ENCODE measurements around the gene TIAL1.
"Not testable (repeated sequence)": the region's sequence is repeated elsewhere in the genome, so short reads cannot be mapped to it uniquely, and the experiment has no call there.

TIAL1 gene, protein sequence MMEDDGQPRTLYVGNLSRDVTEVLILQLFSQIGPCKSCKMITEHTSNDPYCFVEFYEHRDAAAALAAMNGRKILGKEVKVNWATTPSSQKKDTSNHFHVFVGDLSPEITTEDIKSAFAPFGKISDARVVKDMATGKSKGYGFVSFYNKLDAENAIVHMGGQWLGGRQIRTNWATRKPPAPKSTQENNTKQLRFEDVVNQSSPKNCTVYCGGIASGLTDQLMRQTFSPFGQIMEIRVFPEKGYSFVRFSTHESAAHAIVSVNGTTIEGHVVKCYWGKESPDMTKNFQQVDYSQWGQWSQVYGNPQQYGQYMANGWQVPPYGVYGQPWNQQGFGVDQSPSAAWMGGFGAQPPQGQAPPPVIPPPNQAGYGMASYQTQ

DNA sequence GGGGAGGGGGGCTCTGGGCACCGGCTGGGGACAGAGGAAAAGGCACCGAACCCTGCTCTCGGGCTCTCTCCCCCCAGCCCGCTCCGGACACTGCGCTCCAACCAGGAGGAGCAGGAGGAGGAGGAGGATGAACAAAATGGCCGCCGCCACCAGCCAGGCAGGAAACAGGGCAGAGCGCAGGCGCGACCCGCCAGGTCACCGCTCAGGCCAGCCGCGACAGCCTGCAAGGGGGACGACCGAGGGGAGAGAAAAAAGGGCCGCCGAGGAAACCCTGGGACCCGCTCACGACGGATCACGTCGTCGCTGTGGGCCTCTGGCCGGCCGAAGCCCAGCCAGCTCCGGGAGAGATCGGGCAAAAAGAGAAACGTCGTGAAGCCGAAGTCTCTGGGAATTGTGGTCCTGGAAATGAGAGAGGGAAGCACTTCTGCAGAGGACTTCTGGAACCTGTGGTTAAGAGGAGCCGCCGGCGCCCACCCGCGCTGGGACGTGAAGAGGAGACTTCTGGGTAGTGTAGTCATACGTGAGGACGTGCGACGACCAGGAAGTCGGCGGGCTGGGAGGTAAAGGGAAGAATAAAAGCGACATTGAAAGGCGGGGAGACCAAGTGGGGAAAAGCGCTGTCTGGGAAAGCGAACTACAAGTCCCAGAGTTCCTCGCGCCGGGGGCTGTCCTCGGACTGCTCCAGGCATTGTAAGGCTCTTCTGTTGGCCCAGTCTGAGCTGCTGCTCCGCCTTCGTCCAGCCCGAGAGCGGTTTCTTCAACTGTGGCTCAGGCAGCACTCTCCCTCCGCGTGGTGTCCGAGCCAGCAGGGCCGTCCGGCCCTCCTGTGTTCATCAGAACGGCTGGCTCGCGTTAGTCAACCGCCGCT, at the start of gene TIAL1:
TIAL1 (minus strand) TSS at position 428 of the 868 bp plus-strand sequence. CDS start 499 bp downstream, outside the sequence.
- DNase-seq = peak; percentile 100

DNA sequence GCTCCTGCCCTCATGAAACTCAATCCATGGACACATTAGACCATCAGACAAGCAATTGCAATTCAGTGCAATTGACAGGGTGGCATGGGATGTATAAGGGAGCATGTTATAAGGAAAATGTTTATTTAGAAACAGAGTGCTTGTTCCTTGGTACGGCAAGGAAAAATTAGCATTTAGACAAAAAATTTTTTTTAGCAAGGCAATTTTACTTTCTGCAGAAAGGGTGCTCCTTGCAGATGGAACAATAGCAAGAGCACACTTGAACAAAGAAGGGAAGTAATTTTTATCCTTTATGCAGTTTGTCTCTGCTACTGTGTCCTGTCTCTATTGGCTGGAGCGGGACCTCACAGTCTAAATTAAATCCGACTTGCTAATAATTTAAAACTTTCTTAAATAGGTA, 48.2 kb upstream of the TIAL1 start:
- DNase-seq = peak; percentile 38

DNA sequence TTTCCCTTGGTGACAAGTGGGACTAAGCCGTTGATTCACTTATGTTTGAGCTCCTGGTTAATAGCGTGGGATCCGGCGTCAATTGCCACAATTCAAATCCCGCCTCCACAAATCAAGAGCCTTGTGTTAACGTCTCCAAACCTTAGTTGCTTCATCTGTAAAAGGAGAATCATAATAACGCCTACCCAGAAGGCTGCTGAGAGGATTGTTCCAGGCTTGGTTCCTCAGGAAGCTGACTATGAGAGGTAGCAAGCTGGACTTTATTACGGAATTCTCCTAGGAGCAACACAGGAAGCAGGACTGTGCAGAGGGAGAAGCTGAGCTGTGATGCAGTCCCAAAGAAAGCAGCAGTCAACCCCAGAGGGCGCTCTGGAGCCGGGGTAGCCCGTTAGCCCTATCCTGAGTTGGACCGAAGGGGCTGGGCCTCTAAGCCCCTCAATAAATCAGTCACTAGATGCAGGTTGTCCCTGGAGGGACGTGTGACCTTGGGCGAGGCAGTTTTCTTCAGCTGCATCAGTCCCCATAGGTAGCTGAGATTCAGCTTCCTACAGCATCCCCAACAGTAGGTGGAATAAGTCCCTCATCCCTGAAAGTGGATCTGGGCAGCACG, 47.5 kb upstream of the TIAL1 start:
- DNase-seq = no peak

DNA sequence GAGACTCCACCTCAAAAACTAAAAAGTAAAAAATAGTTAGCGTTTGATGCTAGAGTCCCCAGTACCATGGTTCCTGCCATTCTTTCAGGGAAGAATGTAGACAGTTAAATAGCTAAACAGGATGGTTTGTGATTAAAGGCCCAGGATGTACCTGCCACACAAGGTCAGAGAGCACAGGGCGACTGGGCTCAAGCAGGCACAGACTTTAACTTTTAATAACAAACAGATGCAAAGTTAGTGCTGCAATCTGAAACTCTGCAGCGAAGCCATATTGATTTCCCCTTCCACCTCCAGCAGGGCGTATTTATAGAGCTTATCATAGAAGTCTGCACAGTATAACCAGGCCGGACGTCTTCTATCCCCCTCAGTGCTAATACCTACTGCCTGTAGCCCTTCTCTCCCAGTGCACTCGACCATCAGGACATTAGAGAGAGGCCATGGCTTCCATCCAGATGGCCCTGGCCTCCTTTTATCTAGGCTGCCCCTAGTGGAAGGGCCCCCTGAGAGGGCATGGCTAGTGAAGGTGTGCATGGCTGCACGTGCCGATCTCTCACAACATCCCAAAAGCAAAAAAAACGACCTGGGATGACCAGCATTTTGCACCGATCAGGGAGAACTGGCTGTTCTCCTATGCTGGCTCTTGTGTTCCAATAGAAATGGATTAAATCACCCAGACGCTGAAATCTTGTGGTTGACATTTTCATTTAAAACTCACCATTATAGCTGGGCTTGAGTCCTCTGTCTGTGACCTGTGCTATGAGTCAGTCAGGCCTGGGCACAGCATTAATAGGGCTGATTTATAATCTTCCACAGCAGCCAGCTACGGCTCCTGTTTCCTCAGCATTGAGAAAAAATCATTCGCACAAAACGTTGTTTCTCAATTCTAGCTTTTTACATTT, 46.8 kb upstream of the TIAL1 start:
- DNase-seq = no peak

DNA sequence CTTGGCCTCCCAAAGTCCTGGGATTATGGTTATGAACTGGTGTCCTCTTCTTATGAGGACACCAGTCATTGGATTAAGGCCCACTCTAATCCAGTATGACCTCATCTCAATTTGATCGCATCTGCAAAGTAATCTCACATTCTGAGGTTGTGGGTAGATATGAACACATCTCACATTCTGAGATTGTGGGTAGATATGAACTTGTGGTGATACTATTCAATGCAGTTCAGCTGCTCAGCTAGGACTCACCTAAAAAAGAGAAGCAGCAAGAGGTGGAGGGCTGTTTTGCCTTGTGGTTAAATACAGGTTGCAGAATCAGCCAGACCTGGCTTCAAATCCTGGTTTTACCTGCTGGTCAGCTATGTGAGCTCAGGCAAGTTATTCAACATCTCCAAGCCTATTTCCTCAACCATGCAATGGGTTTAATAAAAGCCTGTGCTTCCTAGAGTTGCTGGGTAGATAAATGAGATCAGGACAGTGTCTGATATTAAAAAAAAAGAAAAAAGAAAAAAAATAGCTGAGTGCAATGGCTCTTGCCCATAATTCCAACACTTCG, 45.9 kb upstream of the TIAL1 start:
- no peak for DNase-seq

DNA sequence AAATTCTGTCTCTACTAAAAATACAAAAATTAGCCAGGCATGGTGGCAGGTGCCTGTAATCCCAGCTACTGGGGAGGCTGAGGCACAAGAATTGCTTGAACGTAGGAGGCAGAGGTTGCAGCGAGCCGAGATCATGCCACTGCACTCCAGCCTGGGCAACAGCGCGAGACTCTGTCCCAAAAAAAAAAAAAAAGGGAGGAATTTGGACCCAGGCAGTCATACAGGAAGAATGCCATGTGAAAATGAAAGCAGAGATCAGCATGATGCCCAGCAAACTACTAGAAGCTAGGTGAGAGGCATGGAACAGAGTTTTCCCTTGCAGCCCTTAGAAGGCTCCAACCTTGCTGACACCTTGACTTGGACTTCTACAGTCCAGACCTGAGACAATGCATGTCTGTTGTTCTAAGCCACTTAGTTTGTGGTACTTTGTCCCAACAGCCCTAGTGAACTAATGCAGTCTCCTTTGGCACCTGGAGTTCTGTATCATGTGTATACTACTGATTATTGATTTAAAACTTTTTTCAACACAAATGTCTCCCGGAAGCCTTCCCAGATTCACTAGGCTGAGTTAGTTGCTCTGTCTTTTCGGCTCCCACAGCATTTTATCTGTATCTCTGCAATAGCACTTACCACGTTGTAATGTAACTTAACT, 44.2 kb upstream of the TIAL1 start:
- no peak for DNase-seq

DNA sequence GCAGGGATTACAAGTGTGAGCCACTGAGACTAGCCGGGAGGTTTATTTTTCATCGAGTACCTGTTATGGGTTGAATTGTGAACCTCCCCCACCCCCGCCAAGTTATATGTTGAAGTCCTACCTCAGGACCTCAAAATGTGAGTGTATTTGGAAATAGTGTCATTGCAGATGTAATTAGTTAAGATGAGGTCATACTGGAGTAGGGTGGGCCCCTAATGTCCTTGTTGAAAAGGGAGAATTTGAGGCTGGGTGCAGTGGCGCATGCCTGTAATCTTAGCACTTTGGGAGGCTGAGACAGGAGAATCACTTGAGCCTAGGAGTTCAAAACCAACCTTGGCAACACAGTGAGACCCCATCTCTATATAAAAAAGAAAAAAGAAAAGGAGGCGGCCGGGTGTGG, 43.6 kb upstream of the TIAL1 start:
- DNase-seq = no peak

DNA sequence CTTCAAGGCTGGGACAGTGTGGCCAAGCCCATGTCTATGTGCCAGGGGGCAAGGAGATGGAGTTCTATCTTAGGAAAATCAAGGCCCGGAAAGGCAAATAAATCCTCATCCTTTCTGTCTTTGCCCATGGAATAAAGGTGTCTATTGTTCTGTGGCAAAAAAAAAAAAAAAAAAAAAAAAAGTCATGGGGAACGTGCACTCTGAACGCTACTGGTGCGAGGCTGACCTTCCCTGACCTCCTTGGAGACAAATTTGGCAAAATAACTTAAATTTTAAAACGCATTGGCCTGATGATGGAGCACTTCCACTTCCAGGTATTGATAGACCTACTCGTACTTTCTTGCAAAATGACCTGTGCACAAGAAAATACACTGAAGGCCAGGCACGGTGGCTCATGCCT, 42.2 kb upstream of the TIAL1 start:
- DNase-seq = no peak

DNA sequence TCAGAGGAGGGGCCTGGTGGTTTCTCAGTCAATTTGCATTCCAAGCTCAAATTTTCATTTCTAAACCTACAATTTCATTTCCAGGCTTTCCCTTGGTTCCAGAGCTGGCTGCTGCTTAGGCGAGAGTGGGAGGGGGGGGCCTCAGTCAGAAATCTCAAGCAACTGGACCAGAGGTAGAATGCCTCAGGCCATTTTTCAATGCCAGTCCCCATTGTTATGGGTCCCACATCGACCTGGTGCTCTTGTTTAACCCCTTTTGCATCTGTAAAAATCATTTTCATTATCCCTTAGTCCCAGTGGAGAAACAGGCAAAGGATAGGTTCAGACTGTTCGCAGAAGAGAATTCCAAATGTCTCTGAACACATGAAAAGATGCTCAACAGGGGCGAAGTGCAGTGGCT, 40.9 kb upstream of the TIAL1 start:
- DNase-seq = no peak

DNA sequence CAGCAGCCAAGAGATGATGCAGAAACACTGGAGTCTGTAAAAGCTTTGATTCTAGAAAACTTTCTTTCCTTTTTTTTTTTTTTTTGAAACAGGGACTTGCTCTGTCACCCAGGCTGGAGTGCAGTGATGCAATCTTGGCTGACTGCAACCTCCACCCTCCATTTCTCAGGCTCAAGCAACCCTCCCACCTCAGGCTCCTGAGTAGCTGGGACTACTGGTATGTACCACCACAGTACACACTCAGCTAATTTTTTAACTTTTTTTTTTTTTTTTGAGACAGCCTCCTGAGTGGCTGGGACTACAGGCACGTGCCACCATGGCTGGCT, 37.4 kb upstream of the TIAL1 start:
- peak; percentile 51 for DNase-seq

DNA sequence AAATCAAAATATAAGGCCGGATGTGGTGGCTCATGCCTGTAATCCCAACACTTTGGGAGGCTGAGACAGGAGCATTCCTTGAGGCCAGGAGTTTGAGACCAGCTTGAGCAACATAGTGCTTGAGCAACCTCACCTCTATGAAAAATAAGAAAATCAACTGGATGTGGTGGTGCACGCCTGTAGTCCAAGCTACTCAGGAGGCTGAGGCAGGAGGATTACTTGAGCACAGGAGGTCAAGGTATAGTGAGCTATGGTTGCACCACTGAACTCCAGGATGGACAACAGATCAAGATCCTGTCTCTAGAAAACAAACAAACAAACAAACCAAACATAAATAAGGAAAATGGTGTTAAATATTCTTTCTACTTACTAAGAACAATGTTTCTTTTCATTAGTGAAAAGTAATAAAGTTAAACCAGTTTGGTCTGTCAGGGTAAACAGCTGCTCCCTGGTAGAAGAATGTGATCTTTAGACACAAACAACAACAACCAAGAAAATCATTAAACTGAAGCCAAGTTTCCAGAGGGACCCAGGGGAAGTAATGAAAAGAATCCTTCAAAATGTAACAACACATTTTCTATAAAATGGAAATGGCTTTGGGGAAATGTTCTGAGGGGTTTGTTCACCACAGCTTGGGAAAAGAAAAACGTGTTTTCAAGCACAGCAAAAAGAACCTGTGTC, 36.9 kb upstream of the TIAL1 start:
- no peak for DNase-seq

DNA sequence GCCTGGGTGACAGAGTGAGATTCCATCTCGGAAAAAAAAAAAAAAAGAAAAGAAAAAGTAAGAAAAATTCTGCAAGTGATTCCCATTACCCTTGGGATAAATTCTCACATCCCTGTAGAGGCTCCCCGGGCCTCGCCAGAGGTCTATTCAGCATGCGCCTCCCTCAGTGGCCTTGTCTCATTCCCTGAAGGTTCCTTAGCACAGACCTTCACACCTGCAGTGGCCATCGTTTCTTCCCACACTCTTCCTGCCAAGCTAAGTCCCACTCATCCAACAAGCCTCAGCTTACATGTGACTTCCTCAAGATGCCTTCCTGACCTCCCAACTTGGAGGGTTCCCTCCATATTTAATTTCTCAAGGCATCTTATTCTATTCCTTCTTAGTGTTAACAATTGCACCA, 33.5 kb upstream of the TIAL1 start:
- DNase-seq = no peak

DNA sequence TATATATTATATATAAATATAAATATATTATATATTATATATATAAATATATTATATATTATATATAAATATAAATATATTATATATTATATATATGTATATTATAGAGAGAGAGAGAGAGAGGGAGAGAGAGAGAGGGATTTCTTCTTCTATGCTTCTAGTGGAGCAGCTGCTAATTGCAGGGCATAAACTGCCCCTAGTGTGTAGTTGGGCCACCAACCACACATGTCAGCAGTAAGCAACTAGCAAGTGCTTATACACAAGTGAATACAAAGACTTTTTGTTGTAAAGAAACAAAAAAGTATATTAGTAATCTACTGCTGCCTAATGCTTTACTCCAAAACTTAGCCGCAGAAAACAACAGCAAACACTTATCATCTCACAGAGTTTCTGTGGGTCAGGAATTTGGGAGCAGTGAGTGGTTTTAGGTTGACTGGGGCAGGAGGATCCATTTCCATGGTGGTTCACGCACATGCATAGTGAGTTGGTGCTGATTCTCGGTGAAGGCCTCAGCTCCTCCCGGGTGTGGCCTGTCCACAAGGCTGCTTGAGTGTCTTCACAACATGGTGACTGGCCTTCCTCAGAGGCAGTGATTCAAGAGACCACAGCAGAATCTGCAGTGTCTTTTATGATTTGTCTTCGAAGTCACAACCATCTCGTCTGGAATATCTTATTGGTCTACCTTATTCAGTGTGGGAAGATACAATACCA, 29.0 kb upstream of the TIAL1 start:
- DNase-seq = peak; percentile 13

DNA sequence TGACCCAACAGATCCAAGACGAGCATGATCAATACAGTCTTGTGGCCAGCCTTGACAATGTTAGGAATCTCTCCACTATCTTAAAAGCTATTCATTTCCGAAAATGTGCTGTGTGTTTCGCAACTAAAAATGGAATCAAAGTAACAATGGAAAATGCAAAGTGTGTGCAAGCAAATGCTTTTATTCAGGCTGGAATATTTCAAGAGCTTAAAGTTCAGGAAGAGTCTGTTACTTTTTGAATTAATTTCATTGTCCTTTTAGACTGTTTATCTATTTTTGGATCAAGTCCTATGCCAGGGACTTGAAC, 24.3 kb upstream of the TIAL1 start:
- DNase-seq = no peak

DNA sequence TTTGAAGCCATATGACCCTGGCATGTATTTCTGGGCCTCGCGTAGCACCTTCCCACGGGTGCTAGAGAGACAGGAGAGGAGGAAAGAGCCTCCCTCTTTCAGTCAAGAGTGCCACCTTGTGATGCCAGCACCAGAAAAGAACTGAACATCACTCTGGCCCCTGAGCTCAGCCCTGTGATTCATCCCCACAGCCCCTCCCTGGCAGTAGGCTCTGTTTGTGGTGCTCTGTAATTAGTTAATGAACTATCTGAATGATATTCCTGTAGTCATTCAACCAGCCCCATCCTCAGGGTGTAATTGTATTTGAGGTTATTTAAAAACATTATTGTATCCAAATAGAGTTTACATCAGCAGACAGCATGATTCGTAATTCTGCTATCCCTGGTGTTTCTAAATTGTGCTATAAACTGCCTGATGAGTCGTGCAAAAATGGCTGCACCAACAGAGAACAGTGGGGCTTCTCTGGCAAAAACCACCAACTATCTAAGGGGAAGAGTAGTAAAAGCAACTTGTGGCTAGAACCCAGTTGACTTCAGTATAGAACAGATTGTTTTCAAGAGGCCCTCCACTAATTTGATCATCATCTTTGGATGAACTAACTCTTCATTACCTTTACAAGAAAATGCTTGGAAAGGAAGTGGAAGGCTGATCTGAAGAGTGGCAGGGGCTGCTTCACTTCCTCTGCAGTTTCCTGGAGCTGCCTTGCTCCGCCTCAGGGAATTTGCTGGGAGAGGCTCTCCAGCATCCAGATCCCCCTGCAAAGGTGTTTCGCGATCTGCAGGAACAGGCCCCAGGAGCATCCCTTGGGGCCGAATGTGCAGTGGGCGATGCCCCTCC, 23.7 kb upstream of the TIAL1 start:
- DNase-seq = no peak

DNA sequence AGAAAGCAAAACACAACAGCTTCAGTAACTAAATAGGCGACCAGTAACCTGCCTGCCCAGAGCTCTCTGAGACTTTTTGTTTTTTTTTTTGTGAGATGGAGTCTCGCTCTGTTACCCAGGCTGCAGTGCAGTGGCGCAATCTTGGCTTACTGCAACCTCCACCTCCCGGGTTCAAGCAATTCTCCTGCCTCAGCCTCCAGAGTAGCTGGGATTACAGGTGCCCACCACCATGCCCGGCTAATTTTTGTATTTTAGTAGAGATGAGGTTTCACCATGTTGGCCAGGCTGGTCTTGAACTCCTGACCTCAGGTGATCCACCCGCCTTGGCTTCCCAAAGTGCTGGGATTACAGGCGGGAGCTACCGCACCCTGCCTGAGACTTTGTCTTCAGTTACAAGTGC, 23.0 kb upstream of the TIAL1 start:
- DNase-seq = not testable (repeated sequence)

DNA sequence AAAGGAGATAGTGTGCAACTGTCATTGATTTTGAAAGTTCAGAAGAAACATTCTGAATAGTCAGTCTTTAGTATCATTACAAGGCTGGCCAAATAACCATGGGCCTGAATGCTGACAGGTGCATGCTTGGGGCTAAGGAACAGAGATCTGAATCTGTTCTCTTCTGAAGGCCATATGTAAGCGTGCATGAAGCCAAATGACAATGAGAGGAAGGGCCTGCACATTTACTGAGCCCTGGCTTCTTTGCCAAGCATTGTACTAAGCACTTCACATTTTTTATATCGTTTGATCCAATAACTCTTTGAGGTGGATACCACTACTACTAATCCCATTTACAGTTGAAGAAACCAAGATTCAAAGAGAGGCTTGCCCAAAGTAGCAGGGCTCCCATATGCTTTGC, 22.5 kb upstream of the TIAL1 start:
- DNase-seq = no peak

DNA sequence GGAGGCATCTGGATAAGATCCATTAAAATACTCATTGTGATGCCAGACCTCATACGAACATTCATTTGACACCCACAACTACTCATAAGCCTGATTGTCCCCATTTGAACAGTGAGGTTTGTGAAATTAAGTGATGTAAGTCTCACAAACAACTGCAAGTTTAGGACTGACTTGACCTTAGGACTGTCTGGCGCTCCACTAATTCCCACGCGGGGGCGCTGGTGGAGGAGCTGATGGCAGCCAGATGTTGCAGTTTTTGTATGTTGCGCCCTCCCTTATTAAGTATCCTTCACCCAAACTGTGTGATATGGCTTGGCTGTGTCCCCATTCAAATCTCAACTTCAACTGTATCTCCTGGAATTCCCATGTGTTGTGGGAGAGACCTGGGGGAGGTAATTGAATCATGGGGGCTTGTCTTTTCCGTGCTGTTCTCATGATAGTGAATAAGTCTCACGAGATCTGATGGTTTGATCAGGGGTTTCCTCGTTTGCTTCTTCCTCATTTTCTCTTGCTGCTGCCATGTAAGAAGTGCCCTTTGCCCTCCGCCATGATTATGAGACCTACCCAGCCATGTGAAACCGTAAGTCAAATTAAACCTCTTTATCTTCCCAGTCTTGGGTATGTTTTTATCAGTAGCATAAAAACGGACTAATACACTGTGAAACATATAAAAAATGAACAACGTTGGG, 20.3 kb upstream of the TIAL1 start:
- DNase-seq = peak; percentile 90

DNA sequence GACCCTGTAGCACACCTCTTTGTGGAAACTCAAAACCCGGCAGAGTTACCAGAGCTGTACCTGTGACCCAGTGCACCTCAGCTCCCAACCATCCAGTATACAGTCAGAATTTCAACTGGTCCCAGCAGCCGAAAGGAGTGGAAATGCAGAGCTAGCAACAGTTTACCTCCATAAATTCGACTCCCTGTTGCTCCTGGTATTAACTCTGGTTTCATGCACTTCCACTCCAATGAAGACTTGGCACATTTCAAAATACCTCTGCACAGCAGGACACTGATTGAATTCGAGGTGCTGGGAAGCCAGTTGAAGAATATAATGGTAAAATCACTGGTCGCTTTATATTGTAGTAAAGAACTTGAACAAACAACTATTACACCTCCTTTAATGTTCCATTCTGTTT, 17.9 kb upstream of the TIAL1 start:
- DNase-seq = no peak
